ENCODE results near the gene KCNA5.

DNA sequence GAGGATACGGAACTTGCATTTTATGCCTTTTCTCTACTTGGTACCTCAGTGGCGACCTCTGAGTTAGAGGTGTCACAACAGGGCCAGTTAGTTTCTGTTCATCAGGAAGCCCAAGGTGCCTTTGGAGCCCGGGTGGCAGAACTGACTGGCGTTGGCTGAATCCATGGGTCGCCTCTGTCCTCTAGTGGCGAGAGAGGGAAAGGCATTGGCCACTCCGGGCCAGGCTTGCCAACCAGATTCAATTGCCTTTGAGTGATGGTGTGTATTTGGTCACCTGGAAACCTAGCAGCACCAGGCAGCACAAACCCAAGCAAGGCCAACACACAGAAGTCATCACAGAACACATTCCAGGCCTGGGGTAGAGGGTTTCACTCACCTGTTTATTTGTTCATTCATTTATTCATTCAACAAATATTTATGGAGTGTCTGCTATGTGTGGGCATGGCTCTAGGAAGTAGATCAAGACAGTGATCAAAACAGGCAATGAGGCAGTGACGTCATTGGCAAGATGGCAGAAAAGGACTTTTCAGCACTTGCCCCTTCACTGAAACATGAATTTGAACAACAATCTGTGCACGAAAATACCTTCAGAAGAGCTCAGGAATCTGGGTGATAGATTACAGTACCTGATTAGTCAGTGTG, 40.5 kb upstream of the KCNA5 start:
- TF ChIP-seq, protein P1, sequence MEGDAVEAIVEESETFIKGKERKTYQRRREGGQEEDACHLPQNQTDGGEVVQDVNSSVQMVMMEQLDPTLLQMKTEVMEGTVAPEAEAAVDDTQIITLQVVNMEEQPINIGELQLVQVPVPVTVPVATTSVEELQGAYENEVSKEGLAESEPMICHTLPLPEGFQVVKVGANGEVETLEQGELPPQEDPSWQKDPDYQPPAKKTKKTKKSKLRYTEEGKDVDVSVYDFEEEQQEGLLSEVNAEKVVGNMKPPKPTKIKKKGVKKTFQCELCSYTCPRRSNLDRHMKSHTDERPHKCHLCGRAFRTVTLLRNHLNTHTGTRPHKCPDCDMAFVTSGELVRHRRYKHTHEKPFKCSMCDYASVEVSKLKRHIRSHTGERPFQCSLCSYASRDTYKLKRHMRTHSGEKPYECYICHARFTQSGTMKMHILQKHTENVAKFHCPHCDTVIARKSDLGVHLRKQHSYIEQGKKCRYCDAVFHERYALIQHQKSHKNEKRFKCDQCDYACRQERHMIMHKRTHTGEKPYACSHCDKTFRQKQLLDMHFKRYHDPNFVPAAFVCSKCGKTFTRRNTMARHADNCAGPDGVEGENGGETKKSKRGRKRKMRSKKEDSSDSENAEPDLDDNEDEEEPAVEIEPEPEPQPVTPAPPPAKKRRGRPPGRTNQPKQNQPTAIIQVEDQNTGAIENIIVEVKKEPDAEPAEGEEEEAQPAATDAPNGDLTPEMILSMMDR (IDR thresholded peaks at IDR 0.05 in 8 of 11, conservative IDR thresholded peaks at IDR 0.05 in 3 of 11) = peak; percentile 63 to 87 (median 81)
- no peak for TF ChIP-seq POLR2A (IDR thresholded peaks at IDR 0.05)

Data from spleen (tissue), 7 donors.